AG09319 (cell line): ENCODE data around the gene SH3BP2.

Experiments used
- DNase-seq: peaks from one replicate; pipeline ENCODE4 v3.0.0-alpha.2; 2010; ENCODE audit warnings: low read depth; ENCODE audit errors: extremely low read depth
- CTCF ChIP-seq: IDR thresholded peaks from 2 replicates; pipeline ENCODE4 v1.5.1; 2011; ENCODE audit warnings: low read depth, mild to moderate bottlenecking, inconsistent platforms, low read length, moderate library complexity

Gene SH3BP2

GRCh38 chr4:2881431-2881830, 88.5 kb downstream of the SH3BP2 start:
- TF ChIP-seq CTCF, result no peak
- no peak for DNase-seq

- TF ChIP-seq CTCF, result no peak
- no peak for DNase-seq
These were observed 89.5 kb downstream of the SH3BP2 start for GRCh38 chr4:2882341-2882740.

- no peak for DNase-seq
- no peak for TF ChIP-seq CTCF
These were observed 93.3 kb downstream of the SH3BP2 start for GRCh38 chr4:2886161-2886560.

GRCh38 chr4:2886622-2887021, 93.7 kb downstream of the SH3BP2 start:
- no peak for TF ChIP-seq CTCF
- no peak for DNase-seq

- no peak for DNase-seq
These were observed 94.5 kb downstream of the SH3BP2 start for GRCh38 chr4:2887343-2887742.

GRCh38 chr4:2888886-2889285, 96.0 kb downstream of the SH3BP2 start:
- TF ChIP-seq CTCF, result no peak
- DNase-seq, result no peak

More at GRCh38 chr4:2887343-2887742, 94.5 kb downstream of the SH3BP2 start:
- TF ChIP-seq CTCF, result no peak
